GM12865 (cell line): Measurements from ENCODE around the gene SUOX.

ENCODE experiments used
- DNase-seq: peaks from one replicate; pipeline ENCODE4 v3.0.0; 2010; ENCODE audit warnings: low read depth
- H3K4me3 ChIP-seq: 2 replicates; pipeline ENCODE4 v1.5.1; 2011; ENCODE audit warnings: mild to moderate bottlenecking, low read depth, low read length, control low read depth
- CTCF ChIP-seq: IDR thresholded peaks from 2 replicates; pipeline ENCODE4 v1.5.1; 2011; ENCODE audit warnings: low read length, control low read depth, low read depth, inconsistent platforms; ENCODE audit not compliant: insufficient read depth; ENCODE audit errors: missing control alignments

SUOX gene

DNA sequence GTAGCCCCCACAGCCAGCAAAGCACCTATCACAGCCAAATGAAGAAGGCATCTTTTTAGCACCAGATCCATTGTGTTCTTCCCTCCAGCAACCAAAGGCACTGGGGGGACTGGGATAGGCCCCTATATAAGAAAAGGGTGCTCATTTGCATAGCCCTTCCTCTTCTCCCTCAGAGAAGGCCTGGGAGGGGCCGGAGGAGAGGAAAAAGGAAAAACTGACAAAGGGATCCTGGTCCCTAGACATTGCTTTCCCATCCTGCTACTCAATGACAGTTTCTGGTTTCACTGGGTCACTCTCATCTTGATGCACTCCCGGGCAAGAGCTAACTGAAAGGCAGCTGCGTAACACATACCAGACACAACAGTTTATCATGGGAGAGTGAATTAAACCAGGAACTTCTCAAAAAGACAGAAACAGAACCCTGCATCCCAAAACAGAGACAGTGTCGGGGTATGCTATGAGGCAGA, 31.1 kb upstream of the SUOX start, which contains the start of gene PMEL:
Gene PMEL (minus strand): TSS at position 102 of the 467 bp plus-strand sequence. CDS start 31 bp downstream, at position 71.
- no peak for DNase-seq
- no peak for TF ChIP-seq CTCF
- H3K4me3 ChIP-seq, result peak within 1 kb of the TSS; percentile 81

- peak; percentile 89 for DNase-seq
- H3K4me3 ChIP-seq, result peak within 1 kb of the TSS; percentile 81
- TF ChIP-seq CTCF, result no peak
Measured at GRCh38 chr12:55966408-55967281, 30.4 kb upstream of the SUOX start, which contains the start of gene CDK2. CDK2 (plus strand) TSS chr12:55966830; CDS start chr12:55967009, 179 bp downstream.

- TF ChIP-seq CTCF, result no peak
- DNase-seq, result no peak
- no peak overlapping the region for H3K4me3 ChIP-seq
Measured at GRCh38 chr12:55969356-55969755, 27.7 kb upstream of the SUOX start.

- no peak overlapping the region for H3K4me3 ChIP-seq
- no peak for TF ChIP-seq CTCF
- DNase-seq, result no peak
Measured at GRCh38 chr12:55970775-55971174, 26.3 kb upstream of the SUOX start.

GRCh38 chr12:55972042-55972441, 25.0 kb upstream of the SUOX start:
- H3K4me3 ChIP-seq, result no peak overlapping the region
- DNase-seq, result no peak
- no peak for TF ChIP-seq CTCF

GRCh38 chr12:55972456-55972855, 24.6 kb upstream of the SUOX start:
- H3K4me3 ChIP-seq, result peak overlapping the region; percentile 74
- no peak for TF ChIP-seq CTCF

More at GRCh38 chr12:55972456-55972855, 24.6 kb upstream of the SUOX start:
- no peak for DNase-seq
